T-helper 17 cell (primary cell): Measurements from ENCODE around the gene C1QC. TPM values are rescaled to one million over a fixed set of nuclear protein-coding genes. Genes with fewer than 3 reads are reported as not detected.

Experiments
- ATAC-seq: fragments of 150-1000 bp; cut with Tn5 transposase; 2 replicates; pipeline ENCODE4 v1.10.0; 2021; ENCODE audit warnings: mild to moderate bottlenecking, moderate library complexity
- DNase-seq, 3 donors: peaks; one replicate each; pipeline versions ENCODE4 v3.0.0 to v3.0.0-alpha.2; 2020 to 2021
- H3K9me3 ChIP-seq: one replicate; pipeline ENCODE4 v1.7.0; 2013; ENCODE audit warnings: low read length, mild to moderate bottlenecking; ENCODE audit not compliant: control insufficient read depth, poor library complexity, severe bottlenecking
- H3K27ac Mint-ChIP-seq: one replicate; pipeline ENCODE4 v1.8.0; 2022; ENCODE audit warnings: mild to moderate bottlenecking, moderate library complexity, mixed read lengths
- H3K27me3 Mint-ChIP-seq: one replicate; pipeline ENCODE4 v1.8.0; 2022; ENCODE audit warnings: mixed read lengths
- H3K36me3 Mint-ChIP-seq: one replicate; pipeline ENCODE4 v1.8.0; 2022; ENCODE audit warnings: low read depth, mixed read lengths
- H3K4me1 Mint-ChIP-seq: one replicate; pipeline ENCODE4 v1.8.0; 2022; ENCODE audit warnings: mild to moderate bottlenecking, mixed read lengths
- H3K4me3 Mint-ChIP-seq: one replicate; pipeline ENCODE4 v1.8.0; 2022; ENCODE audit warnings: mild to moderate bottlenecking, moderate library complexity, mixed read lengths
- total RNA-seq, 4 donors: library from RNA in 2 of 4; stranded (reverse) in 2 of 4; gene quantifications; one replicate each; pipeline ENCODE4 v1.2.3 and lab custom pipeline; 2022 to 2026

C1QC gene
- total RNA-seq, 2 donors from 2014 or later, result not detected

- no peaks in the 10 kb centered on the region for H3K9me3 ChIP-seq
- H3K4me3 Mint-ChIP-seq, result no peak overlapping the region
- peaks cover 47% of the 10 kb centered on the region for H3K27me3 Mint-ChIP-seq
- no peak overlapping the region for H3K27ac Mint-ChIP-seq
- peaks cover 3% of the 10 kb centered on the region for H3K4me1 Mint-ChIP-seq
- ATAC-seq (no peak), DNase-seq (no peak)
- H3K36me3 Mint-ChIP-seq, result peaks cover 2% of the 10 kb centered on the region
Observed at GRCh38 chr1:22643928-22644327, 495 bp downstream of the C1QC start.

- Mint-ChIP-seq H3K27me3 (peaks cover 53% of the 10 kb centered on the region), H3K4me3 (no peak overlapping the region), H3K4me1 (peaks cover 3% of the 10 kb centered on the region), H3K36me3 (peaks cover 4% of the 10 kb centered on the region), H3K27ac (no peak overlapping the region)
- ATAC-seq (no peak), DNase-seq (no peak)
- H3K9me3 ChIP-seq, result no peaks in the 10 kb centered on the region
Observed at GRCh38 chr1:22645931-22646330, 2.5 kb downstream of the C1QC start.

GRCh38 chr1:22646384-22646783 lies 3.0 kb downstream of the C1QC start:
- no peak for DNase-seq
- Mint-ChIP-seq H3K27me3 (peaks cover 52% of the 10 kb centered on the region), H3K27ac (no peak overlapping the region)

GRCh38 chr1:22650089-22650693 lies 6.8 kb downstream of the C1QC start:
- ATAC-seq, result no peak
- DNase-seq, result no peak
- Mint-ChIP-seq H3K27me3 (peaks cover 59% of the 10 kb centered on the region), H3K4me3 (no peak overlapping the region), H3K4me1 (no peaks in the 10 kb centered on the region), H3K36me3 (peaks cover 4% of the 10 kb centered on the region), H3K27ac (no peak overlapping the region)
- H3K9me3 ChIP-seq, result no peaks in the 10 kb centered on the region

More at GRCh38 chr1:22646384-22646783, 3.0 kb downstream of the C1QC start:
- ATAC-seq, result no peak
- no peaks in the 10 kb centered on the region for H3K4me1 Mint-ChIP-seq
- H3K4me3 Mint-ChIP-seq, result no peak overlapping the region
- peaks cover 4% of the 10 kb centered on the region for H3K36me3 Mint-ChIP-seq
- no peaks in the 10 kb centered on the region for H3K9me3 ChIP-seq

- no peaks in the 10 kb centered on the region for H3K9me3 ChIP-seq
- Mint-ChIP-seq H3K27me3 (peaks cover 68% of the 10 kb centered on the region), H3K36me3 (peaks cover 3% of the 10 kb centered on the region), H3K27ac (peak overlapping the region; percentile 65), H3K4me3 (no peak overlapping the region), H3K4me1 (no peaks in the 10 kb centered on the region)
- DNase-seq, result no peak
- no peak for ATAC-seq
Observed at GRCh38 chr1:22651941-22652856, 8.8 kb downstream of the C1QC start.

GRCh38 chr1:22652881-22653316 lies 9.5 kb downstream of the C1QC start, which contains the start of gene C1QB:
Gene C1QB (plus strand): TSS chr1:22653236. CDS start chr1:22659463, 6,227 bp downstream.
- Mint-ChIP-seq H3K36me3 (peaks cover 3% of the 10 kb centered on the region), H3K27me3 (peaks cover 72% of the 10 kb centered on the region), H3K4me3 (no peak within 1 kb of the TSS), H3K27ac (peak within 1 kb of the TSS; percentile 65), H3K4me1 (no peaks in the 10 kb centered on the region)
- ATAC-seq, result no peak
- DNase-seq, result no peak
- H3K9me3 ChIP-seq, result no peaks in the 10 kb centered on the region

GRCh38 chr1:22654692-22655091 lies 11.3 kb downstream of the C1QC start:
- Mint-ChIP-seq H3K36me3 (peaks cover 3% of the 10 kb centered on the region), H3K4me1 (no peaks in the 10 kb centered on the region), H3K4me3 (no peak overlapping the region), H3K27ac (no peak overlapping the region), H3K27me3 (peaks cover 74% of the 10 kb centered on the region)
- ATAC-seq, result no peak
- no peak for DNase-seq
- H3K9me3 ChIP-seq, result no peaks in the 10 kb centered on the region

- Mint-ChIP-seq H3K27ac (no peak overlapping the region), H3K27me3 (peaks cover 62% of the 10 kb centered on the region), H3K36me3 (no peaks in the 10 kb centered on the region), H3K4me3 (no peak overlapping the region), H3K4me1 (no peaks in the 10 kb centered on the region)
- ATAC-seq (no peak), DNase-seq (no peak)
- H3K9me3 ChIP-seq, result no peaks in the 10 kb centered on the region
Observed at GRCh38 chr1:22658385-22659163, 15.1 kb downstream of the C1QC start.

- H3K36me3 Mint-ChIP-seq, result no peaks in the 10 kb centered on the region
Observed at GRCh38 chr1:22660716-22661241, 17.3 kb downstream of the C1QC start.

GRCh38 chr1:22661880-22662279 lies 18.4 kb downstream of the C1QC start:
- Mint-ChIP-seq H3K4me3 (no peak overlapping the region), H3K27me3 (peaks cover 55% of the 10 kb centered on the region), H3K4me1 (no peaks in the 10 kb centered on the region), H3K36me3 (no peaks in the 10 kb centered on the region), H3K27ac (no peak overlapping the region)
- DNase-seq, result no peak
- H3K9me3 ChIP-seq, result no peaks in the 10 kb centered on the region
- ATAC-seq, result no peak

More at GRCh38 chr1:22660716-22661241, 17.3 kb downstream of the C1QC start:
- H3K9me3 ChIP-seq, result no peaks in the 10 kb centered on the region
- peaks cover 60% of the 10 kb centered on the region for H3K27me3 Mint-ChIP-seq
- no peak overlapping the region for H3K4me3 Mint-ChIP-seq
- no peak for ATAC-seq
- no peak overlapping the region for H3K27ac Mint-ChIP-seq
- DNase-seq, result no peak
- H3K4me1 Mint-ChIP-seq, result no peaks in the 10 kb centered on the region

- no peaks in the 10 kb centered on the region for H3K9me3 ChIP-seq
- H3K36me3 Mint-ChIP-seq, result no peaks in the 10 kb centered on the region
- no peak for ATAC-seq
- peak overlapping the region; percentile 17 for H3K27ac Mint-ChIP-seq
- H3K4me3 Mint-ChIP-seq, result no peak overlapping the region
- DNase-seq, result no peak
- H3K4me1 Mint-ChIP-seq, result no peaks in the 10 kb centered on the region
- peaks cover 53% of the 10 kb centered on the region for H3K27me3 Mint-ChIP-seq
Observed at GRCh38 chr1:22662318-22662717, 18.9 kb downstream of the C1QC start.

GRCh38 chr1:22662986-22663408 lies 19.6 kb downstream of the C1QC start:
- Mint-ChIP-seq H3K27ac (no peak overlapping the region), H3K36me3 (no peaks in the 10 kb centered on the region), H3K4me1 (peaks cover 2% of the 10 kb centered on the region), H3K4me3 (no peak overlapping the region), H3K27me3 (peaks cover 55% of the 10 kb centered on the region)
- no peak for DNase-seq
- no peak for ATAC-seq
- H3K9me3 ChIP-seq, result no peaks in the 10 kb centered on the region

- no peak overlapping the region for H3K4me3 Mint-ChIP-seq
- peaks cover 67% of the 10 kb centered on the region for H3K27me3 Mint-ChIP-seq
- DNase-seq (no peak), ATAC-seq (no peak)
- no peaks in the 10 kb centered on the region for H3K9me3 ChIP-seq
- H3K27ac Mint-ChIP-seq, result no peak overlapping the region
- no peaks in the 10 kb centered on the region for H3K36me3 Mint-ChIP-seq
- H3K4me1 Mint-ChIP-seq, result peaks cover 2% of the 10 kb centered on the region
Observed at GRCh38 chr1:22665752-22666151, 22.3 kb downstream of the C1QC start.
